Chondrocyte (in vitro differentiated cells): ENCODE data around the gene MMP11. TPM values are rescaled to one million over a fixed set of nuclear protein-coding genes. Genes with fewer than 3 reads are reported as not detected.

Experiments used
- DNase-seq: peaks from one replicate; pipeline ENCODE4 v3.0.0; 2021; ENCODE audit warnings: mixed read lengths, low spot score
- H3K27ac Mint-ChIP-seq: one replicate; pipeline ENCODE4 v1.8.0; 2021; ENCODE audit warnings: mild to moderate bottlenecking, moderate library complexity, mixed read lengths; ENCODE audit not compliant: unreplicated experiment
- H3K27me3 Mint-ChIP-seq: 2 replicates; pipeline ENCODE4 v1.8.0; 2021; ENCODE audit warnings: low read depth, mixed read lengths
- H3K36me3 Mint-ChIP-seq: 2 replicates; pipeline ENCODE4 v1.8.0; 2021; ENCODE audit warnings: low read depth, mixed read lengths
- H3K4me1 Mint-ChIP-seq: 2 replicates; pipeline ENCODE4 v1.8.0; 2021; ENCODE audit warnings: low read depth, mild to moderate bottlenecking, mixed read lengths
- H3K4me3 Mint-ChIP-seq: one replicate; pipeline ENCODE4 v1.8.0; 2021; ENCODE audit warnings: mild to moderate bottlenecking, moderate library complexity, mixed read lengths; ENCODE audit not compliant: unreplicated experiment
- H3K9me3 Mint-ChIP-seq: 2 replicates; pipeline ENCODE4 v1.8.0; 2021; ENCODE audit warnings: low read depth, mixed read lengths
- CTCF ChIP-seq: fragments of 200-600 bp; sonication (generic); IDR thresholded peaks from 2 replicates; pipeline ENCODE4 v1.5.0; 2021; ENCODE audit warnings: antibody characterized with exemption, mild to moderate bottlenecking, moderate library complexity
- total RNA-seq: library from RNA; stranded (reverse); gene quantifications from 3 replicates; pipeline ENCODE4 v1.2.1, GENCODE V29; 2021

The MMP11 gene
- total RNA-seq, 1 donor from 2014 or later, result 172 TPM

DNA sequence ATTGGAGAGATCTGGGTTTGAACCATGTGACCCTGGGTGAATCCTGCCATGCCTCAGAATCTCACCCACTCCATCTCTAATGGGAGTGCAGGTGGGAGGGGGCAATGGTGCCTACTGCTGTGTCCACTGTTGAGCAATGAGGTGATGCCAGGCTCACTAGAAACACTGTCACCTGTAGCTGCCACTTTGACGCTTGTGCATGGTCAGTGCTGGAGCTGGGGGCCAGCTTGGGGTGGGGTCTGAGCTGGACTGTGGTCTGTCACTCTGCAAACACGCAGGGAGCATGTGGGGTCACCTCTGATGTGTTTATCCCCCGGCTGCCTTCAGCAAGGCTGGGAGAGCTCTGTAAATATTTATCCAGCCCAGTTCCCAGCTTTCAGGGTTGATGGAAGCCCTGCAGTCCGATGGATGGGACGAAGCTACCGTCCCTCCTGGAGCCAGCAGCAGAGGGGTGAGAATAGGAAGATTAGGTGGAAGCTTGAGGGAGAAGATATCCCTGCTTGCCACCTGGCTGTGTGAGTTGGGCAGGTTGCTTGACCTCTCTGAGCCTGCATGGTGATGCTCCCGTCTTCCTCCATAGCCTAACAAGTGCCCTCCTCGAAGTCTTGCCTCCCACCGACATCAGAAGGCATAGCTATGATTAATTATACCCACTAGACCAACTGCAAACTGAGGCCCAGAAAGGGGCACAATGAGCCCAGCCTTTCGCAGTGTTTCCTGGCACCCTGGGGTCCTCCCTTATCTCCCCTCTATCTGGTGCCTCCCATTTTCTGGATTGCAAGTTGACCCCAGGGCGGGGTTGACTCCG lies 1.7 kb downstream of the MMP11 start:
- Mint-ChIP-seq H3K36me3 (no peaks in the 10 kb centered on the region), H3K4me1 (peaks cover 58% of the 10 kb centered on the region), H3K9me3 (no peaks in the 10 kb centered on the region), H3K27me3 (no peaks in the 10 kb centered on the region), H3K4me3 (peak overlapping the region; percentile 71), H3K27ac (peak overlapping the region; percentile 71)
- no peak for TF ChIP-seq CTCF
- DNase-seq, result no peak

GRCh38 chr22:23774922-23775436 lies 2.3 kb downstream of the MMP11 start:
- peaks cover 59% of the 10 kb centered on the region for H3K4me1 Mint-ChIP-seq
- H3K9me3 Mint-ChIP-seq, result no peaks in the 10 kb centered on the region
- no peaks in the 10 kb centered on the region for H3K27me3 Mint-ChIP-seq
- peaks cover 3% of the 10 kb centered on the region for H3K36me3 Mint-ChIP-seq
- TF ChIP-seq CTCF, result no peak
- no peak for DNase-seq
- H3K4me3 Mint-ChIP-seq, result peak overlapping the region; percentile 71
- peak overlapping the region; percentile 71 for H3K27ac Mint-ChIP-seq

GRCh38 chr22:23775779-23776375 lies 3.2 kb downstream of the MMP11 start:
- no peak overlapping the region for H3K4me3 Mint-ChIP-seq
- H3K36me3 Mint-ChIP-seq, result peaks cover 3% of the 10 kb centered on the region
- no peak for DNase-seq
- H3K9me3 Mint-ChIP-seq, result no peaks in the 10 kb centered on the region
- peak overlapping the region; percentile 37 for H3K27ac Mint-ChIP-seq
- peaks cover 61% of the 10 kb centered on the region for H3K4me1 Mint-ChIP-seq
- TF ChIP-seq CTCF, result peak; percentile 35
- H3K27me3 Mint-ChIP-seq, result no peaks in the 10 kb centered on the region

DNA sequence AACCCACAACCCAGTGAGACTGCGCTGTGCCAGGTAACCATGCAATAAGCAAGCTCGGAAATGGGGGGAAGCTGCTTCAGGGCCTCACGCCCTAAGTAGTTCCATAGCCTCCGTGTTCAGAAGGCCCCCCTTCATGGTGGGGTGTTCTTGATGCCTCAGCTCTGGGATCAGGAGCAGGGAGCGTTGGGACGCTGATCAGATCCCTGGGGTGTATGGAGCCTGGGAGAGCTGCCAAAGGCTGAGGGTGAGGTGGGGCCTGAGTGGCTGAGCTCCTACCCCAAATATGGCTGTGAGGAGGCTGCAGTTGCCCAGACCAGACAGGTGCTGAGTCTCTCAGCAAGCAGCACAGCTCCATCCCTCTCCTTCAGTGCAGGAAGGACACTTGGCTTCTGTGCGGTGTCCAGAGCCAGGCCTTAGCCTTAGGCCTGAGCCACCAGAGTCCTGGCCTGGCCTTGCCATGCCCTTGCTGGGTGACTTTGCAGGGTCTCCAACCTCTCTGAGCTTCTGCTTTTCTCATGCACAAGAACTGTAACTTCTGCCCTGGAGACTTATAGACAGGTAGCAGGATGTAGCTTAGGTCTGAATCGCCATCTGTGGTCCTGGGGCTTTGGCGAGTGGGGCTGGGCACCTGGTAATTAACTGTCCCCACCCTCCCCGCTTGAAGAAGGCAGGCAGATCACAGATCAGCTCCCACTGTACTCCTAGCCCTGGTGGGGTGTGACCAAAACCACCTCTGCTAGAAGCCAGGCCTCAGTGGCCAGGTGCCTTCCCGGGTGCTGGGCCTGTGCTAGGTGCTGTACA lies 5.3 kb downstream of the MMP11 start:
- Mint-ChIP-seq H3K4me1 (peaks cover 66% of the 10 kb centered on the region), H3K9me3 (no peaks in the 10 kb centered on the region), H3K27ac (no peak overlapping the region), H3K27me3 (no peaks in the 10 kb centered on the region), H3K36me3 (peaks cover 3% of the 10 kb centered on the region), H3K4me3 (no peak overlapping the region)
- TF ChIP-seq CTCF, result no peak
- DNase-seq, result no peak

GRCh38 chr22:23778577-23778900 lies 5.9 kb downstream of the MMP11 start:
- TF ChIP-seq CTCF, result no peak
- H3K27ac Mint-ChIP-seq, result no peak overlapping the region
- DNase-seq, result no peak
- no peak overlapping the region for H3K4me3 Mint-ChIP-seq
- H3K36me3 Mint-ChIP-seq, result peaks cover 3% of the 10 kb centered on the region
- no peaks in the 10 kb centered on the region for H3K9me3 Mint-ChIP-seq
- H3K27me3 Mint-ChIP-seq, result no peaks in the 10 kb centered on the region
- H3K4me1 Mint-ChIP-seq, result peaks cover 63% of the 10 kb centered on the region
